Activated CD4-positive, alpha-beta T cell treated with anti-CD3 and anti-CD28 coated beads for 24 hours (primary cell): ENCODE data around the gene RAB39A.
"Not testable (repeated sequence)": the region's sequence is repeated elsewhere in the genome, so short reads cannot be mapped to it uniquely, and the experiment has no call there.

Experiments
- DNase-seq, 2 donors: peaks; one replicate each; pipeline ENCODE4 v3.0.0-alpha.2; 2020; ENCODE audit warnings: low read depth in 2 of 2

Gene RAB39A, protein sequence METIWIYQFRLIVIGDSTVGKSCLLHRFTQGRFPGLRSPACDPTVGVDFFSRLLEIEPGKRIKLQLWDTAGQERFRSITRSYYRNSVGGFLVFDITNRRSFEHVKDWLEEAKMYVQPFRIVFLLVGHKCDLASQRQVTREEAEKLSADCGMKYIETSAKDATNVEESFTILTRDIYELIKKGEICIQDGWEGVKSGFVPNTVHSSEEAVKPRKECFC

DNA sequence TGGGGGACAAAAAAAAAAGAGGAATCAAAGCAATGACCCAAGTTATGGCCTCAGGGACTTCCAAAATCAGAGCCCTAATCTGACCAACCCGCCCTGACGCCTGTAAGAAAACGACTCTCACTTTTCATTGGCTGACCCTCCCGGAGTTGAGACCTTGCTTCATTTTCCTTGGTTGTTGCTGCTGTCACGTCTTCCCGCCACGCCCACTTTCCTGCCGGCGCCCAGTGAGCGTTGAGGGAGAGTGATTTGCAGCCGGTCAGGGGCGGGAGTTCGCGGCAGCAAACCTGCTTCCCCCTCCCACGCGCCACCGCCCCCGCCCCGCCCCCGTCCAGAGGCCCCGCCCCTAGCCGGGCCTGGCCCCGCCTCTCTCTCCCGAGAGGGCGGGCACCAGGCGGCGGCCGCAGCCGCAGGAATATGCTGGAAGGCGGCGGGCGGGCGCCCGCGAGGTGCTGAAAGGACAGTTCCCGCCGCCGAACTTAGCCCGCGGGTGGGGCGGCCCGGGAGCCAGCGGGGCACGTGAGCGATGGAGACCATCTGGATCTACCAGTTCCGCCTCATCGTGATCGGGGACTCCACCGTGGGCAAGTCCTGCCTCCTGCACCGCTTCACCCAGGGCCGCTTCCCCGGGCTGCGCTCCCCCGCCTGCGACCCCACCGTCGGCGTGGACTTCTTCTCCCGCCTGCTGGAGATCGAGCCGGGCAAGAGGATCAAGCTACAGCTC is at the start of gene RAB39A:
Gene RAB39A (plus strand): TSS at position 403 of the 721 bp plus-strand sequence. CDS start 121 bp downstream, at position 524.
- DNase-seq, result peak; percentile 29 to 57

DNA sequence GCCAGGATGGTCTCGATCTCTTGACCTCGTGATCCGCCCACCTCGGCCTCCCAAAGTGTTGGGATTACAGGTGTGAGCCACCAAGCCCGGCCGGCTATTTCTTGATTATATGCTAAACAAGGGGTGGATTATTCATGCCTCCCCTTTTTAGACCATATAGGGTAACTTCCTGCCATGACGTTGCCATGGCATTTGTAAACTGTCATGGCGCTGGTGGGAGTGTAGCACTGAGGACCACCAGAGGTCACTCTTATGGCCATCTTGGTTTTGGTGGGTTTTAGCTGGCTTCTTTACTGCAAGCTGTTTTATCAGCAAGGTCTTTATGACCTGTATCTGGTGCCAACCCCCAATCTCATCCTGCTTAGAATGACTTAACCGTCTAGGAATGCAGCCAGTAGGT is 46.8 kb upstream of the RAB39A start:
- DNase-seq, result not testable (repeated sequence)

DNA sequence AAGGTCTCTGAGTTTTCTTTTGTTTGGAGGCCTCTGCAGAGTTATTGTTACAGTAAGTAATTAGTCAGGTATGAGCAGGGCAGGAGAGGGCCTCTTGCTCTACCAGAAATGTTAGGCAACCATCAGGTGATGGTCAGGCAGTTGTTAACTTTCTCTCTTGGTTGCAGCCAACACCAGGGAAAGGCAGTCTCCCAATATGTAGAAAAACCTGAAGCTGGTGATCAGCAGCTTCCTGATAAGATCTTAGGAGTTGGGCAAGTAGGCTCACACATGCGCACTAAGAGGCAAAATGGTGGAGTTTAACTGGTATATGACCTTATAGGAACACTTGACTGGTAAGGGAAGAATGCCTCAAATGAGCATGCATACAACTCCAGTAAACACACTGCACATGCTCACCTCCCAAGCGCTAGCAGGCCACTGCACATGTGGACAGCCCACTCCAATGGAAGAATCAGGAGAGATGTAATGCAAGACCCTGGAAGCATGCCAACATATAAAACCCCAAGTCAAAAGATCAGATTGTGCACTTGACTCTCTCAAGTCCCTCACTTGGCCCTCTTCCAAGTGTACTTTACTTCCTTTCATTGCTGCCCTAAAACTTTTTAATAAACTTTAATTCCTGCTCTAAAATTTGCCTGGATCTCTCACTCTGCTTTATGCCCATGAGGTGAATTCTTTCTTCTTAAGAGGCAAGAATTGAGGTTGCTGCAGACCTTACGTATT is 46.0 kb upstream of the RAB39A start:
- DNase-seq, result no peak

DNA sequence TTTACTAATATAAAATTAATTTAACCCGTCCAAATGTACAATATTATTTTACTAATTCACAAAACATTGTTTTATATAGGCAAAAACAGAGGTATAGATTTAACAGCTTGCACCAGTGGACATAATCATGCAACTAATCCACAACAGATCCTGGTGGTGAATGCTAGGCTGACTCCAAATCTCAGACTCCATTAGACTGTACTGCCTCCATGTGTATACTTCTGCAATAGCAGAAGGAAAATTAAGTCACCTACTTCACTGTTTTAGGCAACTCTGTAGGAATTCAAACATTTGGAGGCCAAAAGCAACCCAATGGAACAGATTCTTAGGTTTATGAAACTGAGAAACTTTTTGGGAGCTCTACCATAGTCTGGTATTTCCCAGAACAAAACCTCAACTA is 30.0 kb upstream of the RAB39A start:
- no peak for DNase-seq

DNA sequence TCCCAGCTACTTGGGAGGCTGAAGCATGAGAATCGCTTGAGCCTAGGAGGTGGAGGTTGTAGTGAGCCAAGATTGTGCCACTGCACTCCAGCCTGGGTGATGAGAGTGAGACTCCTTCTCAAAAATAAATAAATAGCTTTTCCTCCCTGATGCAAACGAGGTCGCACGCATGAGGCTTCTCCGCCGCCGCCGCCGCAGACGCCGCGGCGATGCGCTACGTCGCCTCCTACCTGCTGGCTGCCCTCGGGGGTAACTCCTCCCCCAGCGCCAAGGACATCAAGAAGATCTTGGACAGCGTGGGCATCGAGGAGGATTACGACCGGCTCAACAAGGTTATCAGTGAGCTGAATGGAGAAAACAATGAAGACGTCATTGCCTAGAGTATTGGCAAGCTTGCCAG is 20.0 kb upstream of the RAB39A start:
- no peak for DNase-seq

DNA sequence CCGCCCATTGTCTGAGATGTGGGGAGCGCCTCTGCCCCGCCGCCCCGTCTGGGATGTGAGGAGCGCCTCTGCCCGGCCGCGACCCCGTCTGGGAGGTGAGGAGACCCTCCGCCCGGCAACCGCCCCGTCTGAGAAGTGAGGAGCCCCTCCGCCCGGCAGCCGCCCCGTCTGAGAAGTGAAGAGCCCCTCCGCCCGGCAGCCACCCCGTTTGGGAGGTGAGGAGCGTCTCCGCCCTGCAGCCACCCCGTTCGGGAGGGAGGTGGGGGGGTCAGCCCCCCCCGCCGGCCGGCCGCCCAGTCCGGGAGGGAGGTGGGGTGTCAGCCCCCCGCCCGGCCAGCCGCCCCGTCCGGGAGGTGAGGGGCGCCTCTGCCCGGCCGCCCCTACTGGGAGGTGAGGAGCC is 15.8 kb upstream of the RAB39A start:
- not testable (repeated sequence) for DNase-seq

DNA sequence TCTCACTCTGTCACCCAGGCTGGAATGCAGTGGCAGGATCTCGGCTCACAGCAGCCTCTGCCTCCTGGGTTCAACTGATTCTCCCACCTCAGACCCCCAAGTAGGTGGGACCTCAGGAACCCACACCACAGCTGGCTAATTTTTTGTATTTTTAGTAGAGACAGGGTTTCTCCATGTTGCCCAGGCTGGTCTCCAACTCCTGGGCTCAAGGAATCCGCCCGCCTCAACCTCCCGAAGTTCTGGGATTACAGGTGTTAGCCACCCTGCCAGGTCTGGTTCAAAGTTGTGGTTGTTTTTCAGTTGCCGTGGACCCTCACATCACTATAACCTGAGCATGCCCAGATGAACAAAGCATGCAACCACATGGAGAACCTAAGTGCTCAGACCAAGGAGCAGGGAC is 13.0 kb upstream of the RAB39A start:
- no peak for DNase-seq

DNA sequence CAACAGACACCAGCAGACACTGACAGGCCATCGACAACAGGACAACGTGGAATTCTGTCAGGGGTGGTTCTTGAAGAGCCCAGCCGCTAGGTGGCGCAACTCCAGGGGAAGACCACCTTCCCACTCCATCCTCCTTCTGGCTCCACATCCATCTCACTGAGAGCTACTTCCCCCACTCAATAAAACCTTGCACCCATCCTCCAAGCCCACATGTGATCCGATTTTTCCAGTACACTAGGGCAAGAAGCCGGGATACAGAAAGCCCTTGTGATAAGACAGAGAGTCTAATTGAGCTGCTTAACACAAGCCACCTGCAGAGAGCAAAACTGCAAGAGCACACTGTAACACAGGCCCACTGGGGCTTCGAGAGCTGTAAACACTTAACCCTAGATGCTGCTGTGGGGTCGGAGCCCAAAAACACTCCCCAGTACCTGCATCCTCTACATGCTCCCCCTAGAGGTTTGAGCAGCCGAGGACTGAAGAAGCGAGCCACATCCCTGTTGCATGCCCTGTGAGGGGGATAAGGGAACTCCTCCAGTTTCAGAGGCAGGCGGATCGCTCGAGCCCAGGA is 11.5 kb upstream of the RAB39A start:
- DNase-seq, result peak; percentile 6 to 8

DNA sequence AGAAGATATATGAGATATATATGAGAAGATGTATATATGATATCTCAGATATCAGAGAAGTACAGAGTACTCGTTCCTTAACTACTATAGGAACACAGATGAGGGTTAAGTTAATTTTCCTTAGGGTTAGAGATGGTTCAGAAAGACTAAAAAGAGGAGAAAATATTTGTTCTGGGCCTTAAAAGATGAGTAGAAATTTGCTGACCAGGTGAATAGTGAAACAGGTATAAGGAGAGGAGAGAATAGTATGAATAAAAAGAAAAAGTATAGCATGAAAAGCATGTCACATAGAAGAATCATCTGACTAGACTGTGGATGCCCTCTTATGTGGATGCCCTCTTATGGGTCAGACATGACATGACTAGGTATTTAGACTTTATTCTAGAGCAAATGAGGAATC is 6.3 kb upstream of the RAB39A start:
- DNase-seq, result no peak

DNA sequence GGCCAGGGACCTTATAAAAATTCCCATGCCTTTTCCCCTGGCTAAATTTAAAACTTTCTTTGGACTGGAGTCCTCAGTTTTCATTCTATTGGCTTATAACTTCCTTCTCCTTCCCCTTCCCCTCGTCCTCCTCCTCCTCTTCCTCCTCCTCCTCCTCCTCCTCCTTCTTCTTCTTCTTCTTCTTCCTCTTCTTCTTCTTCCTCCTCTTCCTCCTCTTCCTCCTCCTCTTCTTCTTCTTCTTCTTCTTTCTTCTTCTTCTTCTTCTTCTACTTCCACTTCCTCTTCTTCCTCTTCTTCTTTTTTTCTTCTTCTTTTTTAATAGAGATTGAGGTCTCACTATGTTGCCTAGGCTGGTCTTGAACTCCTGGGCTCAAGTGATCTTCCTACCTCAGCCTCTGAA is 4.7 kb upstream of the RAB39A start:
- DNase-seq, result not testable (repeated sequence)

DNA sequence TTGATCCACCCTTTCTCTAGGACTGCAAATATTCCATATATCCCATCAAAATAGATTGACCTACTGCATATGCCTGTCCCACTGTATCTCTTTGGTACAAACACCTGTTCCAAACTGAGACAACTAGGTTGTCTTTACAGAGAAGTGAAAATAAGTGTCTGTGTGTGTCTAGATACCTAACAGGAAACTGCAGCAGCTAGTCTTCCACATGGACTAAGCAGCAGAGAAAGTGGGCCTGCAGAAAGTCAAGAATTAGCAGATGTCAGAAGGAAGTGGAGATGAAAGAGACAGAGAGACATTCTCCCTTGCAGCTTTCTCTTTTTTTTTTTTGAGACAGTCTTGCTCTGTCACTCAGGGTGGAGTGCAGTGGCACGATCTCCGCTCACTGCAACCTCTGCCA is 3.9 kb upstream of the RAB39A start:
- no peak for DNase-seq

DNA sequence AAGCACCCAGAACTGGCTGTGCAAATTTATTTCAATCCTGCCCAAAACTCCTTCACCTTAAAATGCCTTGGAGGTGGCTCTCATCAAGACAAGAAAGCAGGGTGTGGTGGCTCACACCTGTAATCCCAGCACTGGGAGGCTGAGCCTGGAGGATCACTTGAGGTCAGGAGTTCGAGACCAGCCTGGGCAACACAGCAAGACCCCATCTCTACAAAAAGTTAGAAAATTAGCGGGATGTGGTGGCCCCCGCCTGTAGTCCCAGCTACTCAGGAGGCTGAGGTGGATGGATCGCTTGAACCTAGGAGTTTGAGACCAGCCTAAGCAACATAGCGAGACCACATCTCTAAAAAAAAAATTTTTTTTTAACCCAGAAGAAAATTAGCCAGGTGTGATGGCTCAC is 689 bp upstream of the RAB39A start:
- DNase-seq, result no peak

DNA sequence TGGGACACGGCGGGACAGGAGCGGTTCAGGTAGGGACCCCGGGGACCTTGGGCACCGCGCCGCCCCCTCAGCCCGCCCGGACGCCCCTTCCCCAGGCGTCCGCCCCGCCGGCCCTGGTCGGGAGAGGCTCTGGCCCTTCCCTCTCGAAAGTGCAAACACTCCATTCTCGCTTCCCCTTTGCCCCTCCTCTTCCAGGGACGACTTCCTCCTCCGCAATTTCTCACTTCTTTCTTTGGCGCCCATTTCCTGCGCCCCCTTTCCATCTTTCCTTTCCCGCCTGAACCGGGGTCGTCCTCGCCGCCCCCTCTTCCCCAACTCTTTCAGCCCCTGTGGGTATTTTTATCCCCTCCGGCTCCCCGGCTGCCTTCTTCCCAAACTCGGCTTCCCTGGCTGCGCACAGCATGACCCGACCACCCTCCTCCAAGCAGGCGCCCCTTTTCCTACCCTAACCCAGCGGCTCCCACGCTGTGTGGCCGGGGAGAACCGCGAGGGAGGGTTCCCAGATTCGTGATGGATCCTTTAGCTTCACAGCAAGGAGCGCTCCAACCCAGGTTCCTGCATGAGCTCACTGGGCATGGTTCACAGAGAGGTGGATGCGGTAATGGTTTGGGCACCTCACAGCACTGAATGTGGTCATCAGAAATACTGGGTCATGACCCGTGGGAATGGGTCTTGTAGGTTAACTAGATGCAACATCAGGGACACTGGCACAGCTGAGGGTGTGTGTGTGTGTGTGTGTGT is 689 bp downstream of the RAB39A start:
- DNase-seq, result no peak

DNA sequence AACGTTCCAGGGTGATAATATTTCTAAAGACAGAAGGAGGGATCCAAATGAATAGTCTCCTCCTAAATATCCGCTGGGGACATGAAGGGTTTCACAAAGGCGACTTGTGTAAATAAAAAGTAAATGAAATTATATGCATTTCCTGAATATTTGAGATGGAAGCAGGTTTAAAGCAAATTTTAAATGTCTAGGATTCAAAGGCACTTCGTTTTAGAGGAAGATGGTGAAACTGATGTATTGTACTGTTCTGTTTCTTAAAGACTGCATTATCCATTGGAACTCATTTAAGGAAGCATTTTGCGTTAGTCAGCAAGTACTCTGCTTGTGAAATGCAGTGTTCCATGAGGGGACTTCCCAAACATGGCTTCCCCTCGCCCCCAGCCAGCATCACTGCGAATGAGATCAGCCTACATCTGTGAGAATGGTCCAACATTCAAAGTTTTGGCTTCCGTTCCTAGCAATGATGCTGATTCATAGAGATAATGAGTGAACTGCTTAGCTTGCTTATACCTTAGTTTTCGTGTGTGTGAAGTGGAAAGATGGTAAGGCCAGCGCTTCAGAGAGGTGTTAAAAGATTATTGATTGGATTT is 1.5 kb downstream of the RAB39A start:
- no peak for DNase-seq

DNA sequence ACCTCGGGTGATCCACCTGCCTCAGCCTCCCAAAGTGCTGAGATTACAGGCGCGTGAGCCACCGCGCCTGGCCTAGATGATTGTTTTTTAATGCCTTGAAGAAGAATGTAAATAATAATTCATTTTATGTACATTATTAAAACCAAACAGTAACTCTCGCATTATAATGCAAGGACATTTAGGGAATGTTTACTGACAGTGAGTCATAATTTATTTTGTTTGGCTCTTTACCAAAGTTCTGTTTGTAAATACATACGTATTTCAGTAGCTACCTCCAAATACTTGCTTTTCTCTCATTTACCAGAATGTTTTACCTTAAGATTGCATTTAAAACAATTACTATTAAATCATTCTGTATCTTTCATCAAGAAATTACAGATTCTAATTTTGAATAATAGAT is 3.0 kb downstream of the RAB39A start:
- DNase-seq, result no peak

DNA sequence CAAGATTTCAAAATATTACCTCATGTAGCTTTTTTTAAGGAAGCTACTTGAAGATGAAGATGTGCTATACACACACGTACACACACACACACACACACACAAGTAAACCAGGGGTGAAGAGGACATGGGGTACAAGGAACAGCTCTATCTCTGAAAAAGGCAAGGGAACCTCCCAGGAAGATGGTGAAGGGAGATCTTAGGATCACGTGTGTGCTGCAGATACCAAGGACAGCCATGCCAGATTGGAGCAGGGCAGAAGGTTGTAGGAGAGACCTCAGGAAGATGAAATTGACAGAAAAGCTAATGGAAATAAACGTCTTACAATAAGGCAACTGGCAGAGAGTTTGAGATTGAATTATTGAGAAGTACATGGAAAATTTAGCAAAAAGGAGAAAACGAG is 19.7 kb downstream of the RAB39A start:
- no peak for DNase-seq

DNA sequence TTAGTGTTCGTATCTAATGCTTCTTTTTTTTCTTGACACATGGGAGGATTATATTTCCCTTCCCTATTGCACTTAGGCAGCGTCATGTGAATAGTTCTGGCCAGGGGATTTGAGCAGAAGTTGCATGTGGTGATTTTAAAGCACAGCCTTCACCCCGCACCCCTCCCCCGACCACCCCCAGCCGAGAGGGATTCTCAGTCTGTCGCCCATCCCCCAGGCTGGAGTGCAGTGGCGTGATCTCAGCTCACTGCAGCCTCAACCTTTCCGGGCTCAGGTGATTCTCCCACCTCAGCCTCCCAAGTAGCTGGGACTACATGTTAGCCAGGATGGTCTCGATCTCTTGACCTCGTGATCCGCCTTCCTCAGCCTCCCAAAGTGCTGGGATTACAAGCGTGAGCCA is 20.1 kb downstream of the RAB39A start:
- not testable (repeated sequence) for DNase-seq

DNA sequence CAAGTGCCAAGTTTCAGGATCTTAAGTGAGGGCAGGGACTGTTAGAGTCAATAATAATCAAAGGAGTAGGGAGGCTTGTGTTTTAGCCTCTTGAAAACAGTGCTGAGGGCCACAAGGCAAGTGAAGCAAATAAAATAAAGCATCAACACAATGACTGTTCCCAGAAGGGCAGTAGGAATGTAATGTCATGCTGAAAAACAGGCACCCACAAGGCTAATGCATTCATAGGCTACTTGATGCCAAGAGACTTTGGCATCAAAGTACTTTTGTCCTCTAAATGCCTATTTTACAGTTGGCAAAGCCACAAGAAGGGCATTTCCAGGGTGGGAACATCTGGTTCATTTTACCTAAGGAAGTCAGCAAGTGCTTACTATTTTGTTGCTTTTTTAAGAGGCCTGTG is 22.9 kb downstream of the RAB39A start:
- DNase-seq, result no peak

DNA sequence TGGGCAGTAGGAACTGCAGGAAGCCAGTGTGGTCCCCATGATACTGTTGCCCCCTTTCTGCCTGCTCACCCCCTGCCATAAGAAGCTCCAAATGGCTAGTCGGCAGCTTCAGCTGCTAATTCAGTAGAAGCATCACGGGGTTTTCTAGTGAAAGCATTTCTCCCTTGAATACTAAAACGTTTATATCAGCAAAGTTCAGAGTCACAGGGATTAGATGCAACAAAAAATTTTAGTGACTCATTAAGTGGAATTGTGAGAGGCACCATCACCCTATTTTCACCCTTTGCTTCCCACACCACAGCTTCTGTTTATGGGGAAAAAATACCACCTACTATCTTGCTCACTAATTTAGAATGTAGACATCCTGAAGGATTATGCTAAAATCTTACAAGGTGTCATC is 25.2 kb downstream of the RAB39A start:
- no peak for DNase-seq

DNA sequence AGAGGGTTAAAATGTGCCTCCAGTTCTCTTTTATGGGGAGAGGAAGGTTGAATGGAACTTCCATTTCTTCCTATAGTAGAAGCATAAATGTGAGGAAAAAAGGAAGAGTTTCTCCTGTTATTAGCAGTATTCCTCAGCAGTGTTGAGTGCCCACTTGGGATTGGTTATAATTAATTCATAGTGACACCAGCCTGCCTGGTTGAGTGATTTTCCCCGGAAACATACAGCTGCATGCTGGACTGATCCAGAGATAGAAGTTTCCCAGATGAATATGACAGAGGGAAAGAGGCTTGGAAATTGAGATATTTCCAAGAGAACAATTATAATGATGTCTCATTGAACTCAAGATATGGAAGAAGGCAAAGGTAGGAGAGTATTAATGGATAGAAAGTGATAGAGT is 28.3 kb downstream of the RAB39A start:
- DNase-seq, result no peak

DNA sequence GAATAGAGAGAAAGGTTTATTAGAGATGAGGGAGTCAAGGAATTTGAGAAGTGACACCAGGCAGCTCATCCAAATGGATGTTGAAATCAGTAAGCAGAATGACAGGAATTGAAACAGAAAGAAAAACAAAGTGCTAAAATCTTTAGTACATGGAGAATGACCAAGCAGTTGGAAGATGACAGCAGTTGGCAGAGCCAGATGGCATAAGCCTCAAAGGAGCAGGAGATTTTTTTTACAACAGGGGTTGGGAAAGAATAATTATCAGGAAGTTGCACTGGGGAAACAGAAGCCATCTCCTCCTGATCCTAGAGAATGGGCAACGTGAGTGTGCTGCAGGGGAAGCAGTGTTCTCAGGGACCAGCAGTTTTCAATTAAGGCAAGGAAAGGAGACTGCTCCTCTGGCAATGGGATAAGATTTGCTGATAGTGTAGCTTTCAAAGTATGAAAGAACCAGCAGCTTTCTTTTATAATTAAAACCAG is 28.9 kb downstream of the RAB39A start:
- DNase-seq, result no peak
